Cardiac fibroblast (primary cell): ENCODE results near the gene GRIN1.
A peak's percentile ranks its signal among the peaks of the same experiment; 100 is the strongest.

Experiments used
- DNase-seq, 2 donors: peaks; one replicate each; pipeline versions ENCODE4 v3.0.0 to v3.0.0-alpha.2; 2010; ENCODE audit warnings: low read depth in 2 of 2
- H3K4me3 ChIP-seq, 2 donors: replicated peaks in 1 of 2; 1 replicate in 1 of 2; 2 replicates in 1 of 2; pipeline ENCODE4 v1.5.1; 2011; ENCODE audit warnings: low read depth in 2 of 2, low read length in 2 of 2, mild to moderate bottlenecking in 2 of 2, moderate library complexity in 1 of 2
- CTCF ChIP-seq: IDR thresholded peaks from one replicate; pipeline ENCODE4 v1.5.1; 2011; ENCODE audit warnings: low read depth, mild to moderate bottlenecking, low read length, inconsistent platforms

The GRIN1 gene

GRCh38 chr9:137198902-137199283 is 59.9 kb downstream of the GRIN1 start:
- no peak for DNase-seq
- peak overlapping the region; percentile 44 to 49 for H3K4me3 ChIP-seq
- no peak for TF ChIP-seq CTCF

GRCh38 chr9:137199411-137200121 is 60.6 kb downstream of the GRIN1 start:
- DNase-seq = peak in 1 of 2 donors; percentile 48
- peak; percentile 9 for TF ChIP-seq CTCF
- peak overlapping the region; percentile 44 to 49 for H3K4me3 ChIP-seq

- no peak for TF ChIP-seq CTCF
- peak; percentile 99 for DNase-seq
- peak within 1 kb of the TSS; percentile 53 to 76 for H3K4me3 ChIP-seq
These were observed 61.6 kb downstream of the GRIN1 start, which contains the start of gene TPRN for GRCh38 chr9:137200311-137201204. Gene TPRN, minus strand, starts transcription at chr9:137200741. Its CDS starts 30 bp downstream, at chr9:137200711.

GRCh38 chr9:137201205-137201868 is 62.4 kb downstream of the GRIN1 start:
- no peak for TF ChIP-seq CTCF
- no peak for DNase-seq
- peak overlapping the region; percentile 53 to 76 for H3K4me3 ChIP-seq

- DNase-seq = no peak
- TF ChIP-seq CTCF = no peak
- H3K4me3 ChIP-seq = no peak overlapping the region
These were observed 64.0 kb downstream of the GRIN1 start for GRCh38 chr9:137202966-137203365.

GRCh38 chr9:137204731-137205125 is 65.8 kb downstream of the GRIN1 start:
- H3K4me3 ChIP-seq = peak overlapping the region; percentile 84 to 94
- DNase-seq = no peak
- no peak for TF ChIP-seq CTCF
